Forelimb muscle (tissue), 1 donor: ENCODE results near the gene WNK1. TPM values are rescaled to one million over a fixed set of nuclear protein-coding genes. Genes with fewer than 3 reads are reported as not detected.
"Not testable (repeated sequence)": the region's sequence is repeated elsewhere in the genome, so short reads cannot be mapped to it uniquely, and the experiment has no call there.

Experiments used
- DNase-seq: peaks from one replicate; pipeline ENCODE4 v3.0.0-alpha.2; 2013; ENCODE audit warnings: low read depth
- polyA plus RNA-seq: library from polyadenylated mRNA; unstranded; fragments of 120-200 nt; gene quantifications from one replicate; pipeline ENCODE4 v1.2.1, GENCODE V29; 2013; ENCODE audit not compliant: insufficient read length

The WNK1 gene
- polyA plus RNA-seq, 1 donor, result 65.0 TPM

GRCh38 chr12:911191-911826 is 158.9 kb downstream of the WNK1 start:
- DNase-seq, result no peak

- DNase-seq, result no peak
Observed at GRCh38 chr12:912466-913235, 160.3 kb downstream of the WNK1 start.

DNA sequence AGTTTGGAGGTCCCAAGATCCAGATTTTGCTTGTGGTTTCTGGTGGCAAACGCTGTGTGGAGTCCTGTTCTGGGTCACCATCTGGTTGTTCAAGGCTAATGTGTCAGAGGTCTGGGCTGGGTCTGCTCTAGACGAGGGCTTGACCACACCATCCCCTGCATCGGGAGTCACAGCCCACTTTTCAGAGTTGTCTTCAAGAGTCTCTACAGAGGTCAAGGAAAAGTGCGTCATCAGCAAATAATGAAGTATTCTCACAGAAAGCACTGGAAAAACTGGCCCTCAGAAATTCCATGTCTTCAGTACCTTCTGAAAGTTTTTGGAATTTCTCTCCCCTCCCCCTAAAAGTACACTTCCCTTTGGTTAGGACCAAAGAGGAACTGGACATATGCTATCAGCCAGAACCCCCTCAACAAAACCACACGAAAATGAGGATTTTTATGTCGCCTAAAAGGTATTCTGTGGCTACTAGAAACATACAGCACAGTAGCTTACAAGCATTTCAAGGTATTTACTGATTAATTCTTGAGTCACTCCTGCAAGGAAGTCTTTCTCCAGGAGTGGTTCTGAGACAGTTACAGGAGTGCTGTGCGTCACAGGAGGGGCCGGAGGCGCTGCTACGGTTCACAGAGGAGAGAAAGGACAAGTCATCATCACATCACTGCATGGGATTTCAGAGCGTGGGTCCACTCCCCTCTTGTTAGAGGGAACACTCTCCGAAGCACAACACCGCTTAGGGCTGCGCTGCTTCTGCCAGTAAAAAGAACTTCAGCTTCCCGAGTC is 161.7 kb downstream of the WNK1 start:
- no peak for DNase-seq

- DNase-seq, result no peak
Observed at GRCh38 chr12:915090-915489, 162.7 kb downstream of the WNK1 start.

GRCh38 chr12:916240-916639 is 163.9 kb downstream of the WNK1 start:
- no peak for DNase-seq

DNA sequence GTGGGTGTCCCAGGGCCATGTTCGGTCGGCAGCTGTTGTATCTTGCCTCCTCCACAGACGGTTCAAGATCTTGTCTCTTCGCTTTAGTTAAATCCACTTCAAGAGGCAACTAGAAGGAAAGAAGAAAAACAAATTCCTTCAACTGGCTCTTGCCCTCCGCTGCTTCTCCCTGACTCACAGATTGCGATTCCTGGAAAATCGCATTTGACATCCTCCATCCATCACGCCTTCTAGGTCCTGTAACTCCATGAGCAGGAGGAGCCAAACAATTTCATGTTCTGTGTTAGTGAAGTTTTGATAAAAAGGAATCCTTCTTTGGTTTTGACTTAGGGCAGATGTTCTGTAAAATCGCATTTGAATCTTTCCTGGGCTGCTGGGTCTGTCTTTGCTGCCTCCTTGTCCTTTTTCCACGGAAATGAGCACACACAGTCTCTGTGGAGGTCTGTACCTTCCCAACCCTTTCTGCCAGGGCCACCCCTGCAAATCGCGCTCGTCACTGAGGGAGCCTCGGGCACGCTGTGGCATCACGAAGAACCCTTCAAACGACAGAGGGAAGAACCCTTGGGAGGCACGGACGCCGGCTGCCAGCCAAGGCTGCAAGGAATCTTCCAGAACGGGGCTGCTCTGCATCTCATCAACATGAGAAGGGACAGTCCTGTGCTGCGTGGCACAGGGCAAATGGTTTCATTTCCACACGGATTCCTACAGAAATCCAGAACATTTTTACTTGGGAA is 164.5 kb downstream of the WNK1 start:
- no peak for DNase-seq

- DNase-seq, result no peak
Observed at GRCh38 chr12:920676-921075, 168.3 kb downstream of the WNK1 start.

DNA sequence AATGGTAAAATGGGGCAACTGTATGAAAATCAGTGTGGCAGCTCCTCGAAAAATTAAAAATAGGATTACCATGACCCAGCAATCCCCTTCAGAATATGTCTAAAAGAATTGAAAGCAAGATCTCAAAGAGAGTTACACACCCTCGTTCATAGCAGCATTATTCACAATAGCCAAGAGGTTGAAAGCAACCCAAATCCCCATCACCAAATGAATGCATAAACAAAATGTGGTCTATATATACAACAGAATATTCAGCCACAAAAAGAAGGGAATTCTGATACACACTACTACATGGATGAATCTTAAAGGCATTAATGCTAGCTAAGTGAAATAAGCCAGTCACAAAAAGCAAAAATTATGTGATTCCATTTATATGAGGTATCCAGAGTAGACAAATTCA is 169.9 kb downstream of the WNK1 start:
- no peak for DNase-seq

DNA sequence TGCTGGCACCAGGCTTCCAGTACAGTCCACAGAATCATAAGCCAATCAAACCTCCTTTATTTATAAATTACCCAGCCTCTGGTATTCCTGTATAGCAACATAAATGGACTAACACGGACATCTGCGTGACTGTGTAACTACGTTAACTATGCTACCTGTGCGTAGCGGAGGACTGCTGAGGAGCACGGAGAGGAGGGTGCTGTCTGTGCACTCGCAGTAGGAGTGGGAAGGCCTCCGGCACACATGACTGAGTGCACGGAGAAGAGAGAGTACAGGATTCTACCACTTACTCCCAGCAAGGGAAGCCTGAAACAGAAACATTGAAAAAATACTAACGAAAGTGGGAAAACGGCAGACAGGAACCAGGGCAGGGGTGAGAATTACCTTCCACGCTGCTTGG is 174.3 kb downstream of the WNK1 start:
- DNase-seq, result no peak

- no peak for DNase-seq
Observed at GRCh38 chr12:931060-931459, 178.7 kb downstream of the WNK1 start.

DNA sequence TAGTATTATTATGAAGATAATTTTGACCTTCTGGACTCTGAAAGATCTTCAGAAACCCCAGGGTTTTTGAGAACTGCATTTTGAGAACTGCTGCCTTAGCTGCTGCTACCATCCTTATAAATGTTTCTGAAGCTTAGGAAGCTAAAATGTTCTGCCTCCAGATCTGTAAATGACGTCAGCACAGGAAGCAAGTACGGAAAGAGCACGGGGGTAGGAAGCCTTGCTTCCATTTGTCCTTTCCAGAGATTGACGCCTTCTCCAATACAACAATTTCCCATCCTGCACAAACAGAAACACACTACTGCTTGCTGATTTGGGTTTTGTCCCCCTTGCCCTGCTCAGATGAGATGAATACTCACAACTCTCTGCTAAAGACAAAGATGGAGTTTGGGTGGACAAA is 179.2 kb downstream of the WNK1 start:
- DNase-seq, result no peak

- DNase-seq, result not testable (repeated sequence)
Observed at GRCh38 chr12:935891-936290, 183.5 kb downstream of the WNK1 start.

- DNase-seq, result no peak
Observed at GRCh38 chr12:936377-937345, 184.3 kb downstream of the WNK1 start.

GRCh38 chr12:938810-939209 is 186.4 kb downstream of the WNK1 start:
- no peak for DNase-seq

DNA sequence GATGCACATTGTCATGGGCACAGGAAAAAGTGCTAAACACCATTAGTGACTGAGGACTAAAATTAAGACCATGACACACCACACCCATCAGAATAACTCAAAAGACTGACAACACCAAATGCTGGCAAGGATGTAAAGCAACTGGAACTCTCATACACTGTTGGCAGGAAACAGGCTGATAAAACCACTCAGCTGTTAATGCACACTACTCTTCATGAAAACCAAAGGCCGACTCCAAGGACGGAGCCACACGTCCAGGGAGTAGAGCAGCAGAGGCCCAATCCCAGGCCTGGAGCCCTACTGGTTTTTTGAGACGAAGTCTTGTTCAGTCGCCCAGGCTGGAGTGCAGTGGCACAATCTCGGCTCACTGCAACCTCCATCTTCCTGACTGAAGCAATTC is 190.7 kb downstream of the WNK1 start:
- DNase-seq, result no peak

DNA sequence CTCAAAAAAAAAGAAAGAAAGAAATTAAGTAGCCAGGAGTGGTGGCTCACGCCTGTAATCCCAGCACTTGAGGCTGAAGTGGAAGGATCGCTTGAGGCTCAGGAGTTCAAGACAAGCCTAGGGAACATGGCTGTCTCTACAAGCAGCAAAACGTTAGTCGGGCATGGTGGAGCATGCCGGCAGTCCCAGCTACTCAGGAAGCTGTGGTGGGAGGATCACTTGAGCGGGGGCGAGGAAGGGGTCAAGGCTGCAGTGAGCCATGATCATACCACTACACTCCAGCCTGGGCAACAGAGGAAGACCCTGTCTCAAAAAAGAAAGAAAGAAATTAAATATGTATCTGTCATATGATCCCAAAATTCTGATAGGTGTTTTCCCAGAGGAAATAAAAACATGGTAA is 191.8 kb downstream of the WNK1 start:
- DNase-seq, result no peak

GRCh38 chr12:946212-946611 is 193.8 kb downstream of the WNK1 start:
- DNase-seq, result no peak

DNA sequence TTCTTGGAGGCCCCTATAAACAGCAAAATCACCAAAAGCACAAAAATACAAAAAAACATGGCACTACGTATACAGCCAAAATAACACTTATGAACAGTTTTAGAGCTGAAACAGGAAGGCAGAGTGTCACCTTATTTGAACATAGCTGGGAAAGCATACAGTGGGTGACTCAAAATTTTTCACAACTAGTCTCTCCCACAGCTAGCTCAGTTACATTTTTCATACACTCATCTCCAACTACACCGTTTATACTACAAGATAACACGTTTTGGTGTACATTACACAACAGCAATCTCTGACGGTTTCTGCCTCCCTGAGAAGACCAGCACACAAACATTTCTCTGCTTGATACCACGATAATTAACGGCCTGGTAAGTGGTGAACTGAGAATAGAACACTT is 194.3 kb downstream of the WNK1 start:
- no peak for DNase-seq

DNA sequence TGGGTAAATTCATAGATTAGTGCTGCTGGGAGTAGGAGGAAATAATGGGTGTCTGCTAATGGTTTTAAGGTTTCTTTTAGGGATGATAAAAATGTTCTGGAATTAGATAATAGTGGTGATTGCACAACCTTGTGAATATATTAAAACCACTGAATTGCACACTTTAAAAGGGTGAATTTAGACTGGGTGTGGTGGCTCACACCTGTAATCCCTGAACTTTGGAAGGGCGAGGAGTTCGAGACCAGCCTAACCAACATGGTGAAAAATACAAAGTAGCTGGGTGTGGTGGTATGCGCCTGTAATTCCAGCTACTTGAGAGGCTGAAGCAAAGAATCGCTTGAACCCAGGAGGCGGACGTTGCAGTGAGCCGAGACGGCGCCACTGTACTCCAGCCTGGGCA is 195.9 kb downstream of the WNK1 start:
- no peak for DNase-seq

DNA sequence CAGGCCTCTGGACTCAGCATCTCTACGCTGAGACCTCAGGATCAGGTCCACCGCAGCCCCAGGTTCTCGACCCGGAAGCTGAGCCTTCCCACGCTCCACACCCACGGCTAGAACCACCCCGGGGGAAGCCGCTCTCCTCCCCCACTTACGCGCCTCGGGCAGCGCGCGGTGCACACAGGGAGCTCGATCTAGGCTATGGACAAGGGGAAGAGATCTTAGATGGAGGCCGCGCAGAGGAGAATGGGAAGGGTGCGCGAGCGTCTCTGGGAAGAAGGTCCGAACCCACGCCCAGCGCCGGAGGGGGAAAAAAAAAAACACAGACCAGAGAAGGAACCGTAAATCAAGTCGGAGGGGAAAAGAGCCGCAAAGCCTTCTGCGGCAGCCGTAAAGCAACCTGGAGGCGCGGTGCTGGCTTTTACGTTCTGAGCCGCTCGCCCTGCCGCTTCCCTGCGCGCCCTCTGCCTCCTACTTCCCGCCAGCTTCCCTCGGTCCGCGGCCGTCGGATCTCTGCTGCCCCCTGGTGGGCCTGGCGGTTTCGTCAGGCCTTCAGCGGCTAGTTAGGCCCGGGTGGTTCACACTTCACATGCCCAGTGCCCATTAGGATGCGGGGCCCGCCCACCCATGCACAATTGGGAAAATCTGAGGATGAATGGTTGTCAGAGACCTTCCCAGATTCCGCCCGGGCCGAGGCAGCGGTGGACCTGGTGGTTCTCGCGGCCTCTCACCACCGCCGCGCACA is 197.2 kb downstream of the WNK1 start, which contains the start of gene RAD52:
TSS of gene RAD52 (minus strand) at position 242 of the 739 bp plus-strand sequence. CDS start 16,636 bp downstream, outside the sequence.
- peak; percentile 96 for DNase-seq
